K562 (cell line): ENCODE measurements around the gene NBEA. TPM values are rescaled to one million over a fixed set of nuclear protein-coding genes. Genes with fewer than 3 reads are reported as not detected.

Experiments used
- ATAC-seq: fragments of 200-7000 bp; cut with Tn5 transposase; 3 replicates; pipeline ENCODE4 v1.9.1; 2020; ENCODE audit warnings: moderate library complexity
- BruUV-seq: library from RNA; stranded (reverse); fragments of 400-500 nt; replicated peaks from 2 replicates; lab custom pipeline; 2021; lab: Mats Ljungman, UMichigan
- CTCF ChIA-PET: fragments of 300-600 bp; formaldehyde crosslinking; extraction: SDS; loops from one replicate; lab custom pipeline; 2021; ENCODE audit warnings: low intra/inter-chr PET ratio; lab: Yijun Ruan, JAX
- POLR2A ChIA-PET: fragments of 300-600, 350-650 bp; sonication (Branson Sonifier 250); formaldehyde crosslinking; extraction: SDS; loops from one replicate; lab custom pipeline; 2021; ENCODE audit warnings: antibody characterized with exemption, inconsistent platforms; lab: Yijun Ruan, JAX
- DNase-seq, 4 experiments: peaks; one replicate each; pipeline versions ENCODE4 v3.0.0 to v3.0.0-alpha.2; 2011 to 2018; ENCODE audit warnings: low spot score in 3 of 4, mixed read lengths in 3 of 4; ENCODE audit errors: extremely low read depth in 1 of 4
- FAIRE-seq: peaks from 2 replicates; lab custom pipeline; 2011; peaks lifted over from hg19 to GRCh38; lab: Jason Lieb, UNC
- H2AFZ ChIP-seq: 2 replicates; pipeline ENCODE4 v1.6.0; 2011; ENCODE audit warnings: low read depth, low read length, control low read depth, inconsistent platforms
- H3K27ac ChIP-seq: fragments of 200-600 bp; 3 replicates; pipeline ENCODE4 v1.8.0; 2011; ENCODE audit warnings: low read depth, mild to moderate bottlenecking, control low read depth, inconsistent platforms, low read length, moderate library complexity, mixed read lengths; ENCODE audit errors: extremely low read depth
- H3K27me3 ChIP-seq, 2 experiments: fragments of 300-600 bp in 1 of 2; 2 replicates in 1 of 2; 3 replicates in 1 of 2; pipeline versions ENCODE4 v1.6.0 to v1.8.0; 2011; ENCODE audit warnings: inconsistent platforms in 2 of 2, low read length in 2 of 2, mild to moderate bottlenecking in 1 of 2, mixed read lengths in 1 of 2, moderate library complexity in 1 of 2; ENCODE audit not compliant: control insufficient read depth in 2 of 2, insufficient read depth in 2 of 2
- H3K36me3 ChIP-seq: fragments of 300-600 bp; 3 replicates; pipeline ENCODE4 v1.8.0; 2011; ENCODE audit warnings: mild to moderate bottlenecking, low read length, inconsistent platforms; ENCODE audit not compliant: control insufficient read depth, insufficient read depth
- H3K4me1 ChIP-seq, 2 experiments: fragments of 200-600 bp in 1 of 2; replicated peaks in 1 of 2; 2 replicates in 1 of 2; 3 replicates in 1 of 2; pipeline versions ENCODE4 v1.5.1 to v1.8.0; 2011; ENCODE audit warnings: inconsistent platforms in 2 of 2, low read length in 2 of 2, mild to moderate bottlenecking in 1 of 2, mixed read lengths in 1 of 2, moderate library complexity in 1 of 2; ENCODE audit not compliant: control insufficient read depth in 2 of 2, insufficient read depth in 2 of 2
- H3K4me2 ChIP-seq: 2 replicates; pipeline ENCODE4 v1.6.1; 2011; ENCODE audit warnings: low read length, control low read depth, inconsistent platforms, mixed read lengths; ENCODE audit not compliant: insufficient read depth
- H3K4me3 ChIP-seq: fragments of 200-600 bp; sonication (generic), shearing (Covaris generic); 2 replicates; pipeline ENCODE4 v1.5.1; 2016; ENCODE audit warnings: control low read depth, inconsistent platforms
- H3K79me2 ChIP-seq: fragments of 200-600 bp; 3 replicates; pipeline ENCODE4 v1.8.0; 2011; ENCODE audit warnings: low read length, inconsistent platforms; ENCODE audit not compliant: control insufficient read depth, insufficient read depth
- H3K9ac ChIP-seq, 2 experiments: 2 replicates each; pipeline versions ENCODE4 v1.6.0 to v1.6.1; 2011; ENCODE audit warnings: low read depth in 2 of 2, low read length in 2 of 2, control low read depth in 1 of 2, inconsistent platforms in 1 of 2, mild to moderate bottlenecking in 1 of 2, mixed read lengths in 1 of 2; ENCODE audit not compliant: insufficient read depth in 1 of 2
- H3K9me1 ChIP-seq: one replicate; pipeline ENCODE4 v1.6.0; 2011; ENCODE audit warnings: inconsistent platforms, mild to moderate bottlenecking, low read length, moderate library complexity; ENCODE audit not compliant: control insufficient read depth, insufficient read depth
- H3K9me3 ChIP-seq: replicated peaks from 2 replicates; pipeline ENCODE4 v1.5.1; 2011; ENCODE audit warnings: low read depth, low read length, inconsistent platforms; ENCODE audit not compliant: control insufficient read depth, insufficient read depth
- H4K20me1 ChIP-seq: replicated peaks from 2 replicates; pipeline ENCODE4 v1.6.1; 2011; ENCODE audit warnings: low read length, inconsistent platforms, mixed read lengths; ENCODE audit not compliant: control insufficient read depth, insufficient read depth
- ARID2 ChIP-seq: fragments of 450-650 bp; IDR thresholded peaks from 2 replicates; pipeline ENCODE4 v1.6.1; 2017; ENCODE audit warnings: antibody characterized with exemption, mild to moderate bottlenecking
- ARNT ChIP-seq, 2 experiments: fragments of 450-650 bp; IDR thresholded peaks; 2 replicates each; pipeline ENCODE4 v1.6.1; 2016; ENCODE audit warnings: mild to moderate bottlenecking in 1 of 2
- CREM ChIP-seq: IDR thresholded peaks from 2 replicates; pipeline ENCODE4 v1.6.1; 2014; ENCODE audit warnings: antibody characterized with exemption, low read depth
- EZH2 ChIP-seq: IDR thresholded peaks from 2 replicates; pipeline ENCODE4 v1.6.1; 2012; ENCODE audit warnings: low read depth, mild to moderate bottlenecking, inconsistent platforms, low read length, borderline replicate concordance
- KLF10 ChIP-seq: fragments of 250-450 bp; sonication (Bioruptor Pico); IDR thresholded peaks from 2 replicates; pipeline ENCODE4 v1.6.1; 2021; ENCODE audit warnings: matching md5 sums
- MYC ChIP-seq, 2 experiments: fragments of 250-450 bp in 1 of 2; sonication (Bioruptor Pico) in 1 of 2; IDR thresholded peaks; 2 replicates each; pipeline versions ENCODE4 v1.5.1 to v1.6.1; 2012 to 2021; ENCODE audit warnings: low read depth in 2 of 2, borderline replicate concordance in 1 of 2, improper control_type of control experiment in 1 of 2, low read length in 1 of 2, mild to moderate bottlenecking in 1 of 2, moderate library complexity in 1 of 2
- NR3C1 ChIP-seq: sonication (generic); formaldehyde crosslinking; IDR thresholded peaks from 2 replicates; pipeline ENCODE4 v1.8.1; 2022; ENCODE audit warnings: missing genetic modification reagents
- NUFIP1 ChIP-seq: fragments of 450-650 bp; IDR thresholded peaks from 2 replicates; pipeline ENCODE4 v1.6.1; 2018; ENCODE audit not compliant: partially characterized antibody
- RB1 ChIP-seq: fragments of 450-650 bp; IDR thresholded peaks from 2 replicates; pipeline ENCODE4 v1.6.1; 2017; ENCODE audit warnings: low read depth, mild to moderate bottlenecking
- TRIM24 ChIP-seq, 2 experiments: fragments of 450-650 bp; IDR thresholded peaks; 2 replicates each; pipeline ENCODE4 v1.6.1; 2016
- ZKSCAN1 ChIP-seq: fragments of 150-350 bp; IDR thresholded peaks from 2 replicates; pipeline ENCODE4 v1.6.1; 2016; ENCODE audit warnings: low read depth, low read length
- ZNF146 ChIP-seq: IDR thresholded peaks from one replicate; pipeline ENCODE4 v1.6.1; 2018; ENCODE audit warnings: missing compliant biosample characterization; ENCODE audit not compliant: unreplicated experiment
- ZNF445 ChIP-seq: fragments of 250-450 bp; sonication (Bioruptor Pico); IDR thresholded peaks from 2 replicates; pipeline ENCODE4 v1.4.0; 2020; ENCODE audit warnings: low read depth, mild to moderate bottlenecking, moderate library complexity
- ZNF644 ChIP-seq: fragments of 200-800 bp; sonication (Bioruptor generic); IDR thresholded peaks from 2 replicates; pipeline ENCODE4 v1.6.1; 2016; ENCODE audit warnings: low read depth, missing genetic modification characterization, missing compliant biosample characterization
- WGBS: fragments of 100-300 bp; shearing (Covaris generic); methylation state at CpG from one replicate; pipeline ENCODE4 v1.1.6; 2016; ENCODE audit warnings: low coverage, mixed read lengths; ENCODE audit not compliant: insufficient coverage; ENCODE audit errors: missing lambda C conversion rate; 5-methylcytosine and 5-hydroxymethylcytosine counted together
- in situ Hi-C: fragments of 300-500 bp; cut with MboI; formaldehyde crosslinking; loops from 4 replicates; pipeline ENCODE4 v1.15.0; 2018; ENCODE audit warnings: inconsistent platforms, mixed read lengths
- intact Hi-C: fragments of 100-400 bp; cut with micrococcal nuclease; formaldehyde crosslinking; loops from 2 replicates; pipeline ENCODE4 v1.14.2; 2022
- polyA plus RNA-seq, 8 experiments: library from polyadenylated mRNA; depleted of rRNA in 4 of 8; stranded (reverse) in 5 of 8; unstranded in 3 of 8; fragments of >200 nt; fragmentation: Nextera tagmentation in 2 of 8; fragmentation: Illumina TruSeq in 1 of 8; extraction: Ambion mirVana in 2 of 8; extraction: Trizol in 1 of 8; gene quantifications; 2 replicates each; pipeline versions ENCODE4 v1.2.1 to v1.2.3, GENCODE V29; 2011 to 2014; ENCODE audit warnings: inconsistent platforms in 1 of 8, missing spikeins in 1 of 8
- total RNA-seq, 7 experiments: library from RNA; depleted of rRNA in 6 of 7; stranded (reverse); fragments of >200 nt in 6 of 7; fragmentation: Illumina TruSeq in 2 of 7; extraction: Trizol in 2 of 7; gene quantifications; 2 replicates each; pipeline versions ENCODE4 v1.2.1 to v1.2.3, GENCODE V29; 2011 to 2021; ENCODE audit warnings: low replicate concordance in 1 of 7
- TF ChIP-seq, protein P1 (sequence below): fragments of 250-450 bp; sonication (Bioruptor Pico); IDR thresholded peaks from 2 replicates; pipeline ENCODE4 v1.4.0; 2020; ENCODE audit warnings: mild to moderate bottlenecking, moderate library complexity
- TF ChIP-seq, protein P2 (sequence below): sonication (generic); formaldehyde crosslinking; IDR thresholded peaks from 2 replicates; pipeline ENCODE4 v1.8.0; 2022; ENCODE audit warnings: mild to moderate bottlenecking, missing genetic modification reagents, borderline replicate concordance

Gene NBEA
- total and polyA plus RNA-seq, 9 of the 15 experiments (the other 6 are each of a cell fraction or from before 2014, with no cell fraction given) = 0.03 to 0.94 (median 0.05) TPM; not detected in 2

DNA sequence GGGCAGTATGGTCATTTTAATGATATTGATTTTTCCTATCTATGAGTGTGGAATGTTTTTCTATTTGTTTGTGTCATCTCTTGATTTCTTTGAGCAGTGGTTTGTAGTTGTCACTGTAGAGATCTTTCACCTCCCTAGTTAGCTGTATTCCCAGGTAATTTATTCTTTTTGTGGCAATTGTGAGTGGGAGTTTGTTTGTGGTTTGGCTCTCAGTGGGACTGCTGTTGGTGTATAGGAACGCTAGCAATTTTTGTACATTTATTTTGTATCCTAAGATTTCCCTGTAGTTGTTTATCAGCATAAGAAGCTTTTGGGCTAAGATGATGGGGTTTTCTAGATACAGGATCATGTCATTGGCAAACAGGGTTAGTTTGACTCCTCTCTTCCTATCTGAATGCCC lies 28.9 kb downstream of the NBEA start:
- intact Hi-C loops = no loop called here
- 0% methylated on average over 1 of the region's 1 CpG for WGBS
- Histone ChIP-seq H2AFZ (no peak overlapping the region), H3K9me1 (no peaks in the 10 kb centered on the region), H3K4me2 (no peak overlapping the region), H3K36me3 (no peaks in the 10 kb centered on the region), H3K79me2 (no peaks in the 10 kb centered on the region), H4K20me1 (no peaks in the 10 kb centered on the region), H3K27ac (no peak overlapping the region), H3K4me1 (no peaks in the 10 kb centered on the region), H3K4me3 (no peak overlapping the region), H3K9ac (no peak overlapping the region), H3K27me3 (no peaks in the 10 kb centered on the region), H3K9me3 (no peaks in the 10 kb centered on the region)
- CTCF ChIA-PET = no interaction called here
- ATAC-seq (no peak), DNase-seq (no peak), FAIRE-seq (no peak)
- TF ChIP-seq CREM = no peak
- TF ChIP-seq RB1 = no peak
- TF ChIP-seq, protein P1, sequence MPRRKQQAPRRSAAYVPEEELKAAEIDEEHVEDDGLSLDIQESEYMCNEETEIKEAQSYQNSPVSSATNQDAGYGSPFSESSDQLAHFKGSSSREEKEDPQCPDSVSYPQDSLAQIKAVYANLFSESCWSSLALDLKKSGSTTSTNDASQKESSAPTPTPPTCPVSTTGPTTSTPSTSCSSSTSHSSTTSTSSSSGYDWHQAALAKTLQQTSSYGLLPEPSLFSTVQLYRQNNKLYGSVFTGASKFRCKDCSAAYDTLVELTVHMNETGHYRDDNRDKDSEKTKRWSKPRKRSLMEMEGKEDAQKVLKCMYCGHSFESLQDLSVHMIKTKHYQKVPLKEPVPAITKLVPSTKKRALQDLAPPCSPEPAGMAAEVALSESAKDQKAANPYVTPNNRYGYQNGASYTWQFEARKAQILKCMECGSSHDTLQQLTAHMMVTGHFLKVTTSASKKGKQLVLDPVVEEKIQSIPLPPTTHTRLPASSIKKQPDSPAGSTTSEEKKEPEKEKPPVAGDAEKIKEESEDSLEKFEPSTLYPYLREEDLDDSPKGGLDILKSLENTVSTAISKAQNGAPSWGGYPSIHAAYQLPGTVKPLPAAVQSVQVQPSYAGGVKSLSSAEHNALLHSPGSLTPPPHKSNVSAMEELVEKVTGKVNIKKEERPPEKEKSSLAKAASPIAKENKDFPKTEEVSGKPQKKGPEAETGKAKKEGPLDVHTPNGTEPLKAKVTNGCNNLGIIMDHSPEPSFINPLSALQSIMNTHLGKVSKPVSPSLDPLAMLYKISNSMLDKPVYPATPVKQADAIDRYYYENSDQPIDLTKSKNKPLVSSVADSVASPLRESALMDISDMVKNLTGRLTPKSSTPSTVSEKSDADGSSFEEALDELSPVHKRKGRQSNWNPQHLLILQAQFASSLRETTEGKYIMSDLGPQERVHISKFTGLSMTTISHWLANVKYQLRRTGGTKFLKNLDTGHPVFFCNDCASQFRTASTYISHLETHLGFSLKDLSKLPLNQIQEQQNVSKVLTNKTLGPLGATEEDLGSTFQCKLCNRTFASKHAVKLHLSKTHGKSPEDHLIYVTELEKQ = no peak
- TF ChIP-seq NR3C1 = no peak
- TF ChIP-seq NUFIP1 = no peak
- TF ChIP-seq MYC (IDR thresholded peaks at IDR 0.05; ENCODE audit: low read depth, low read length) = no peak
- no peak for TF ChIP-seq MYC (CRISPR knock-in tag; IDR thresholded peaks at IDR 0.05; ENCODE audit: borderline replicate concordance, low read depth)
- no peak for TF ChIP-seq ZNF445 (CRISPR knock-in tag)
- TF ChIP-seq, protein P2, sequence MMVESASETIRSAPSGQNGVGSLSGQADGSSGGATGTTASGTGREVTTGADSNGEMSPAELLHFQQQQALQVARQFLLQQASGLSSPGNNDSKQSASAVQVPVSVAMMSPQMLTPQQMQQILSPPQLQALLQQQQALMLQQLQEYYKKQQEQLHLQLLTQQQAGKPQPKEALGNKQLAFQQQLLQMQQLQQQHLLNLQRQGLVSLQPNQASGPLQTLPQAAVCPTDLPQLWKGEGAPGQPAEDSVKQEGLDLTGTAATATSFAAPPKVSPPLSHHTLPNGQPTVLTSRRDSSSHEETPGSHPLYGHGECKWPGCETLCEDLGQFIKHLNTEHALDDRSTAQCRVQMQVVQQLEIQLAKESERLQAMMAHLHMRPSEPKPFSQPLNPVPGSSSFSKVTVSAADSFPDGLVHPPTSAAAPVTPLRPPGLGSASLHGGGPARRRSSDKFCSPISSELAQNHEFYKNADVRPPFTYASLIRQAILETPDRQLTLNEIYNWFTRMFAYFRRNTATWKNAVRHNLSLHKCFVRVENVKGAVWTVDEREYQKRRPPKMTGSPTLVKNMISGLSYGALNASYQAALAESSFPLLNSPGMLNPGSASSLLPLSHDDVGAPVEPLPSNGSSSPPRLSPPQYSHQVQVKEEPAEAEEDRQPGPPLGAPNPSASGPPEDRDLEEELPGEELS (CRISPR knock-in tag) = no peak
- TF ChIP-seq ZKSCAN1 = no peak
- no peak for TF ChIP-seq TRIM24 (IDR thresholded peaks at IDR 0.05)
- TF ChIP-seq ZNF644 = no peak
- no peak for TF ChIP-seq KLF10 (CRISPR knock-in tag)
- TF ChIP-seq ARNT (IDR thresholded peaks at IDR 0.05) = no peak
- no peak for TF ChIP-seq EZH2
- no peak for TF ChIP-seq ZNF146 (CRISPR knock-in tag)
- no peak for TF ChIP-seq ARID2
- BruUV-seq = no TSS peak
- in situ Hi-C loops = no loop called here
- POLR2A ChIA-PET = no interaction called here
